Brain microvascular endothelial cell (primary cell): Measurements from ENCODE around the gene SLC44A1.

ENCODE experiments used
- DNase-seq: peaks from one replicate; pipeline ENCODE4 v3.0.0-alpha.2; 2020
- H3K27ac ChIP-seq: fragments of 250-450 bp; sonication (Bioruptor Pico); 2 replicates; pipeline ENCODE4 v1.5.1; 2020; ENCODE audit warnings: mild to moderate bottlenecking, moderate library complexity
- H3K27me3 ChIP-seq: fragments of 250-450 bp; sonication (Bioruptor Pico); replicated peaks from 2 replicates; pipeline ENCODE4 v1.5.1; 2020; ENCODE audit warnings: mild to moderate bottlenecking
- H3K36me3 ChIP-seq: fragments of 250-450 bp; sonication (Bioruptor Pico); replicated peaks from 2 replicates; pipeline ENCODE4 v1.5.1; 2020; ENCODE audit warnings: mild to moderate bottlenecking
- H3K4me3 ChIP-seq: 2 replicates; pipeline ENCODE4 v1.5.1; 2011; ENCODE audit warnings: low read depth, mild to moderate bottlenecking, control low read depth, low read length, moderate library complexity
- CTCF ChIP-seq: IDR thresholded peaks from 2 replicates; pipeline ENCODE4 v1.5.1; 2011; ENCODE audit warnings: low read depth, mild to moderate bottlenecking, moderate library complexity, low read length, control low read depth, inconsistent platforms; ENCODE audit errors: missing control alignments
- in situ Hi-C: cut with HindIII; loops from 2 replicates; pipeline ENCODE4 v1.10.0; 2017; ENCODE audit warnings: low sequenced_read_pairs, low pct_ligation_motif_present

Gene SLC44A1

GRCh38 chr9:105391288-105391687 is 146.8 kb downstream of the SLC44A1 start:
- Histone ChIP-seq H3K36me3 (no peaks in the 10 kb centered on the region), H3K4me3 (no peak overlapping the region), H3K27me3 (no peaks in the 10 kb centered on the region), H3K27ac (no peak overlapping the region)
- DNase-seq = no peak
- in situ Hi-C loops = loop anchor here (25.0 kb wide), 1 partner anchor 204 kb away; no protein-coding TSS in a partner anchor
- no peak for TF ChIP-seq CTCF

DNA sequence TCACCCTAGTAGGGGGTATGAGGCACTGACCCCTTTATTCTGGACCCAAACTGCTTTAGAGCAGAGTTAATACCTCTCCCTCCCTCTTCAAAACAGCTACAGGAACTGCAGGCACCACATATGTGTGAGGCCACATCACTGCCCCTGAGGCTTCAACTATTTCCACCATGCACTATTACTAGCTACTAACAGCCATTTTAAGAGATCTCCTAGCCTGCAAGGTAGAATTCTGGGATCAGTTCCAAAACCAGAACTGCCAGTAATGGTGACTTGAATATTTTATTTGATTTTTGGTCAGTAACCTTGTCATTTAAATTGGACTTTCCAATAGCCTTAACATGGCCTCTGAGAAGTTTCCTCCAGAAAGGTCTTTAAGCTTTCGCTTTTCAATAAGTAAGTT is 148.1 kb downstream of the SLC44A1 start:
- Histone ChIP-seq H3K27ac (no peak overlapping the region), H3K27me3 (no peaks in the 10 kb centered on the region), H3K36me3 (no peaks in the 10 kb centered on the region), H3K4me3 (no peak overlapping the region)
- no peak for DNase-seq
- in situ Hi-C loops = loop anchor here (25.0 kb wide), 1 partner anchor 205 kb away; no protein-coding TSS in a partner anchor
- no peak for TF ChIP-seq CTCF

DNA sequence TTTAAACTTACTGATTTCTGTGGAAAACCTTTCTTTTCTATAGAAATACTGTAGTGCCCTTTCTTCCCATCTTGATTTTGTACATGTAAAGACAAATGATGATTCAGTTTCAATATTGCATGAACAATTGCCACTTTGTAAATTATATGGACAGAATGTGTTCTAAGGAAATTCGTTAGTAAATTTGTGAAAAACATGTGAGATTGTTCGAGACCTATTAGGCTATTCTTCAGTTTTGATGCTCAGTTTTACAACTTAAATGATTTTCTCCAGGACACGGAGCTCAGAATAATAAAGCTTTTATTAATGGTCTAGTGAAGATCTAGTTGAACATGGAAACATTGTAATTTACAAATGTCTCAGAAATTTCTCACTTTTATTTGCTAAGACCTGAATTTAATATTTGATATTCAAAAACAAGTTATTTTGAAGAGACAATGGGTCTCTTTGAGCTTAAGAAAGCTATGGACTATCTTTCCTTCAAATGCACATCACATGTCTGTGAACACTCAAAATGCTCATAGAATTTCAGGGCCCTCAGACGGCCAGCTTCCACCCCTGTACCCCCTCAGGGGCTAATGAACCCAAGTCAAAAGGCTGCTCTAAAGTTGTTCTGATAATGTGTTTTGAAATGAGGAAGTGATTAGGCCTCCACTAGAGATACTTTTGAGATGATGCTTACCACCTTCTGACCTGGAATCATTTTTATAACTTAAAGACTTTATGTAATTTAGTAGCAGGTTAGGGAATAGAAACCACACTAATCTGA is 149.3 kb downstream of the SLC44A1 start:
- in situ Hi-C loops = loop anchor here (25.0 kb wide), 1 partner anchor 206 kb away; no protein-coding TSS in a partner anchor
- no peak for DNase-seq

DNA sequence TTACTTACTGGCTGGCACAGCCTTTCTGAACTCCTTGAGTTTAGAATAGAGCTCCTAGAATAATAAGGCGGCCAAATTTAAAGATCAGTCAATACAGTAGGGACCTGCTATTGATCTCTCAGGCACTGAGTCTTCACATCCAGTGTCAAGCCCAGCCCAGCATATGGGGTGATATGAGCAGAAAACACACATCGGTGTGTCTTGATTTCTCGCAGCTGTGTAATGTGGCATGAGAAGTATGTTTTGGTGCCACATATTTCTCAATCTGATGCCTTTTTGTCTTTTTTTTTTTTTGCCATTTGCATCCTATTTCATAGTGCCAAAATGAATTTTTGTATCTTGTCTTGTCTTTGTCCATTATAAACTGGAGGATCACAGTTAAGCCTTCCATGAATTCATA is 152.0 kb downstream of the SLC44A1 start:
- Histone ChIP-seq H3K36me3 (no peaks in the 10 kb centered on the region), H3K27ac (no peak overlapping the region), H3K27me3 (no peaks in the 10 kb centered on the region), H3K4me3 (no peak overlapping the region)
- no peak for TF ChIP-seq CTCF
- no peak for DNase-seq
- in situ Hi-C loops = loop anchor here (25.0 kb wide), 1 partner anchor 209 kb away; no protein-coding TSS in a partner anchor

More for the DNA sequence above, 149.3 kb downstream of the SLC44A1 start:
- H3K4me3 ChIP-seq = no peak overlapping the region
- TF ChIP-seq CTCF = no peak
- H3K36me3 ChIP-seq = no peaks in the 10 kb centered on the region
- no peak overlapping the region for H3K27ac ChIP-seq
- no peaks in the 10 kb centered on the region for H3K27me3 ChIP-seq

GRCh38 chr9:105396901-105397300 is 152.4 kb downstream of the SLC44A1 start:
- no peak overlapping the region for H3K4me3 ChIP-seq
- no peaks in the 10 kb centered on the region for H3K36me3 ChIP-seq
- DNase-seq = no peak
- TF ChIP-seq CTCF = no peak
- H3K27ac ChIP-seq = no peak overlapping the region
- in situ Hi-C loops = loop anchor here (25.0 kb wide), 1 partner anchor 210 kb away; no protein-coding TSS in a partner anchor
- no peaks in the 10 kb centered on the region for H3K27me3 ChIP-seq
